Iris pigment epithelial cell (primary cell): ENCODE measurements around the gene NAGLU.
"Not testable (repeated sequence)": the region's sequence is repeated elsewhere in the genome, so short reads cannot be mapped to it uniquely, and the experiment has no call there.

ENCODE experiments used
- DNase-seq: peaks from one replicate; pipeline ENCODE4 v3.0.0-alpha.2; 2011; ENCODE audit warnings: low read depth

The NAGLU gene

DNA sequence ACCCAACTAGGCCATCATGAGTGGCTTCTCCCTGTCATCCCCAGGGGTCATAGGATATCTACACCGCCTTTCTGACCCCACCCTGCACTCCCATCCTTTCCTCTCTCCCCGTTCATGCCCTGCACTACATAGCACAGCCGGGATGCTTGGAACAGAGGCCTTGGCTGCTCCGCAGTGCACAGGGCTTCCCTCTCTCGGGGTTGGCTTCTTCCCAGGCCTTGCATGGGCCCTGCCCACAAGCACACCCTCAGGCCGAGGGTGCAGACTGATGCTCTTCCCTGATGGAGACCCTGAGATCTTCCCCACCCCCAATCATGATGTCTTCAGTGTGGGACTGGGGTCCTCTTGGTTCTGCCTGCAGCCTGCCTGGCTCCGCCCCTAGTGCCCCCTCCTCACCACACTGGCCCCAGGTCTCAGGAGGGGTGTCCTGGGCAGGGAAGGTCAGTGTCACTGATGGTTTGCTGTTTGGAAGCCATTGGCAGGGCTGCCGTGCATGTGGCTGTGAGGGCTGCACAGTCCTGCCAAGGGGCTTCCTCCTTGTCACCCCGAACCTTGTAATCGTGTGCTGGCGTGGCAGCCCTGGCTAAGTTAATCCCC lies 14.3 kb upstream of the NAGLU start:
- DNase-seq = no peak

DNA sequence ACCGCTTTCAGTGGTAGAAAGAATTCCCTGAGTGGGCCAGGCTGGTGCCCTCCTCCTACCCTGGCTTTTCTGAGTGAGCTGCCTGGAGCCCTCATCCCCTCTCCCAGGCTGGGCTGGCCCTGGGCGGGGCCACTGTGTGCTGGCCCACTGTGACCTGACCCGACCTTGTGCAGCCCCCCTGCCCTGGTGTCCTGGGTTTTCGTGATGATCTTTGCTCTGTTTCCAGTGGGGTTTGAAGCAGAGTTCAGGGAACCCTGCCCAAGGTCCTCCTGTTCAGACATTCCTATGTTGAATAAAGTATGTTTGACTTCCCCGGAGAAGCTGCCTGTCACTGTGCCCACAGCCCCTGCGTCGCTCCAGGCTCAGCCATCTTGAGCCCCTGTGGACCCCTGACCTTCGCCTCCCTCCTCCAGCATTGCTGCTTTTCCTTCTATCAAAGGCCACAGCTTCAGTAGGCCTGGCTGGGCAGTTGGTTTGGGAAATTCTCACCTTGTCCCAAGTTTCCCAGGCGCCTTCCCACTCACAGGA lies 13.7 kb upstream of the NAGLU start:
- DNase-seq = no peak

DNA sequence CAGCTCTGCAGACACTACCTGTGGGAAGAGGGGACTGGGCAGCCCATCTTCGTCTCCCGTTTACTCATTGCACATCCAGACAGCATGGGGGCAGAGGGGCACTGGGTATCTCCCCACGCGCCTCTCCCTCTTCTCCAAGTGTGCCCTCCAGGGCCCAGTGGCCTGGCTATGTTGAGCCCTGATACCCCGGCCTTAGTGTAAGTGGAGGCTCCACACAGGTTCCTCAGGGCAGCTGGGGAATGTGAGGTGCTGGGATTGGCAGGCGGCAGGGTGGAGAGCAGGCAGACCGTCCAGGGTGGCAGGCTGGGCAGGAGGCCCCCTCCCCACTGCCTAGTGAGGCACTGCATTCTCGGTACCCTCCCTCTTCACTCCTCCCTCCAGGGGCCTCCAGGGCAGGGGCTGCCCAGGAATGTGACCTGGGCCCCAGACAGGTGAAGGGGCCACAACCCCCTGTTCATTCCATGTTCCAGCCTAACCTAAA lies 13.2 kb upstream of the NAGLU start:
- no peak for DNase-seq

DNA sequence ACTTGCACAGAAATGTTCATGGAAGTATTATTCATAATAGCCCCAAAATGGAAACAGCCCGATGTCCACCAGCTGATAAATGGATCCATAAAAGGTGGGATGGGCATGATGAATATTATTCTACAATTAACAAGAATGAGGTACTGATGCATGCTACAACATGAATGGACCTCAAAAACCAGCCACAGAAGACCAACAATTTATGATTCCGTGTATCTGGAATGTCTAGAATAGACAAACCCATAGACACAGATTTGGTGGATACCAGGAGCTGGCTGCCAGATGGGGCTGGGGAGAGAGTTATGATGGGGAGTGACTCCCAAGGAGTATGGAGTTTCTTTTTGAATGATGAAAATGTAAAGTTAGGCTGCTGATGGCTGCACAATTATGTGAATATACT lies 10.8 kb upstream of the NAGLU start:
- peak; percentile 45 for DNase-seq

DNA sequence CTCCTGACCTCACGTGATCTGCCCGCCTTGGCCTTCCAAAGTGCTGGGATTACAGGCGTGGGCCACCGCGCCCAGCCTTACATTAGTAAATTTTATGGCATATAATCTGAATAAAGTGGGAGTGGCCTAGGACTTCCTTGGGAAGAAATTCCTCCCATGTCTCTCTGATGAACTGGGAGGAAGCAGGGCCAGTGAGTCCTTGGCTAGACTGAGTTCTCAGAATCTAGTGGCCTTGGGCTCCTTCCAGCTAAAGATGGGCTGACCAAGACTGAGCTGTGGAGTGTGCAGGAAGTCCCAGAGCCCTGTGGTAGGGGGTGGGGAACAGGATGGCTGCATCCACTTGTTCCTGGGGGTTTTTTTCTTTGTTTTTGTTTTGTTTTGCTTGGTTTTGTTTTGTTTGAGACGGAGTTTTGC lies 10.0 kb upstream of the NAGLU start:
- peak; percentile 45 for DNase-seq

DNA sequence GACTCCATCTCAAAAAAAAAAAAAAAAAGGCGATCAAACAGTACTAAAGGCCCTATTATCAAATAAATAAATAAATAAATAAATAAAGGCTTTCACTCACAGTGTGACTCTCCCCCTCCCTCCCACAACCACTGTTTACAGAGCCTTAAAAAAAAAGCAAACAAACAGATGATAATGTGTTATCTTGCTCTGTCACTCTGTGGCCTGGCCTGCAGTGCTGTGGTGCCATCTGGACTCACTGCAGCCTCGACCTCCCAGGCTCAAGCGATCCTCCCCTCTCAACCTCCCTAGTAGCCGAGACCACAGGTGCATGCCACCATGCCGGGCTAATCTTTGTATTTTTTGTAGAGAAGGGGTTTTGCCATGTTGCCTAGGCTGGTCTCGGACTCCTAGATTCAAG lies 8.1 kb upstream of the NAGLU start:
- DNase-seq = no peak

DNA sequence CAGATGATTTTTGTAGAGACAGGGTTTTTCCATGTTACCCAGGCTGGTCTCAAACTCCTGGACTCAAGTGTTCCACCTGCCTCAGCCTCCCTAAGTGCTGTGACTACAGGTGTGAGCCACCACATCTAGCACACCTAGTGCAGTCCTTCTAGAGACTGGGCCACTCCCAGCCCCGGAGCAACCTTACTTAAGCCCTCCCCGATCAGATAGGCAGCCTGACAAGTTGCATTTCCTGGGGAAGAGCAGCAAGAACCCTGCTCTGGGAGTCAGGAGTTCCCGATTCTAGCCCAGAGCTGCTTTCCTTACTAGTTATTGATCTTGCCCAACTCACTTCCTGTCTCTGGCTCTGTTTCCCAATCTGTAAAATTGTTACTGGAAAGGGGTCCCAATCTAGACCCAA lies 7.0 kb upstream of the NAGLU start:
- no peak for DNase-seq

DNA sequence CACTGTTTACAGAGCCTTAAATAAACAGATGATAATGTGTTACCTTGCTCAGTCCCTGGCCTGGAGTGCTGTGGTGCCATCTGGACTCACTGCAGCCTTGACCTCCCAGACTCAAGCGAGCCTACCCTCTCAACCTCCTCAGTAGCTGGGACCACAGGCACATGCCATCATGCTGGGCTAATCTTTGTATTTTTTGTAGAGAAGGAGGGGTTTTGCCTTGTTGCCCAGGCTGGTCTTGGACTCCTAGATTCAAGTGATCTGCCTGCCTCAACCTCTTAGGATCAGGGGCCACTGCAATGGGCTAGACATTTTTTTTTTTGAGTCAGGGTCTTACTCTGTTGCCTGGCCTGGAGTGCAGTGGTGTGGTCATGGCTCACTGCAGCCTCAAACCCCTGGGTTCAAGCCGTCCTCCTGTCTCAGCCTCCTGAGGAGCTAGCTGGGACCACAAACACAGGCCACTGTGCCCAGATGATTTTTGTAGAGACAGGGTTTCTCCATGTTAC lies 5.0 kb upstream of the NAGLU start:
- DNase-seq = no peak

DNA sequence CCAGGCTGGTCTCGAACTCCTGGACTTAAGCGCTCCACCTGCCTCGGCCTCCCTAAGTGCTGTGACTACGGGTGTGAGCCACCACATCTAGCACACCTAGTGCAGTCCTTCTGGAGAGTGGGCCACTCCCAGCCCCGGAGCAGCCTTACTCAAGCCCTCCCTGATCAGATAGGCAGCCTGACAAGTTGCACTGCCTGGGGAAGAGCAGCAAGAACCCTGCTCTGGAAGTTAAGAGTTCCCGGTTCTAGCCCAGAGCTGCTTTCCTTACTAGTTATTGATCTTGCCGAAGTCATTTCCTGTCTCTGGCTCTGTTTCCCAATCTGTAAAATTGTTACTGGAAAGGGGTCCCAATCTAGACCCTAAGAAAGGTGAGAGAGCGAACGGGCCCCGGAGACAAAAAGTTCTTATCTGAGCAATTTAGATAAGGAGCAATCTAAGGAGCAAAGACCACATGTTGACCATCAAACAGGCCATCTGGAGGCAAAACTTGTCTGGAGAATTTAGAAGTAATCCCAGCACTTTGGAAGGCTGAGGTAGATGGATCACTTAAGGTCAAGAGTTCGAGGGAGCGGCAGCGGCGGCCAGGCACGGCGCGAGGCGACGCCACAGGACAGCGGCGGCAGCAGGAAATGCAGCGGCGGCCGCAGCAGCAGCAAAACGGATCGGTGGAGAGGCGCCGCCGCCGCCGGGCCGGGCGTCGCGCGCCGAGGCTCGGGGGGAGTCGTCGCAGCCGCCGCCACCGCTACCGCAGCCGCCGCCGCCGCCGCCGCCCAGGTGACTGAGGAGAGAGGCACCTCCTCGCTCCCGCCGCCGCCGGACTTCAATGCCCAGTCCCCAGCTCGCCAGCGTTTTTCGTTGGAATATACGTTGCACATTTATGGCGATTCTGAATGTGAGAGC lies 4.3 kb upstream of the NAGLU start:
- DNase-seq = no peak

DNA sequence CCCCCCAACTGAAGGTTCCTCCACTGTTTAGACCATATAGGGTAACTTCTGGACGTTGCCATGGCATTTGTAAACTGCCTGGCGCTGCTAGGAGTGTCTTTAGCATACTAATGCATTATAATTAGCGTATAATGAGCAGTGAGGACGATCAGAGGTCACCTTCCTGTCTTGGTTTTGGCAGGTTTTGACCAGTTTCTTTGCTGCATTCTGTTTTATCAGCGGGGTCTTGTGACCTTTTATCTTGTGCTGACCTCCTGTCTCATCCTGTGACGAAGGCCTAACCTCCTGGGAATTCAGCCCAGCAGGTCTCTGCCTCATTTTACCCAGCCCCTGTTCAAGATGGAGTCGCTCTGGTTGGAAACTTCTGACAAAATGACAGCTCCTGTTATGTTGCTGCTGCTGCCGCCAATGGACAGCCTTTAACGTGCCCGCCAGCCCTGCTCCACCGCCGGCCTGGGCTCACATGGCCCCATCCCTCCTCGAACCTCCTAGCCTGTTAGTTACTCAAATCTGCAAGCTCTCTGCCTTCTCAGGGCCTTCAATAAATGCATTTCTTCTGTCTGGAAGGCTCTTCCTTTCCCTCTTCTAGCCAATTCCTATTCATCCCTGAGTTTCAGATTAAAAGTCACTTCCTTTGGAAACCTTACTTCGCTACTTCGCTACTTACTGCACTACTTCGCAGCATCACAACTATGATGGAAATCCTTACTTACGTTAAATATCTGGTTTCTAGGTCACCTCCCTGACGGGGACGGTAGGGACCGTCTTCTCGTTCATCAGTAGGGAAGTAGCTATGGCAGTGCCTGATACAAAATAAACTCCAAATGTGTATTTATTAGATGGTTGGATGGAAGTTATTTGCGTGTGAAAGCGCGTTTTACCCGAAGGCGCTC lies 640 bp upstream of the NAGLU start:
- no peak for DNase-seq

DNA sequence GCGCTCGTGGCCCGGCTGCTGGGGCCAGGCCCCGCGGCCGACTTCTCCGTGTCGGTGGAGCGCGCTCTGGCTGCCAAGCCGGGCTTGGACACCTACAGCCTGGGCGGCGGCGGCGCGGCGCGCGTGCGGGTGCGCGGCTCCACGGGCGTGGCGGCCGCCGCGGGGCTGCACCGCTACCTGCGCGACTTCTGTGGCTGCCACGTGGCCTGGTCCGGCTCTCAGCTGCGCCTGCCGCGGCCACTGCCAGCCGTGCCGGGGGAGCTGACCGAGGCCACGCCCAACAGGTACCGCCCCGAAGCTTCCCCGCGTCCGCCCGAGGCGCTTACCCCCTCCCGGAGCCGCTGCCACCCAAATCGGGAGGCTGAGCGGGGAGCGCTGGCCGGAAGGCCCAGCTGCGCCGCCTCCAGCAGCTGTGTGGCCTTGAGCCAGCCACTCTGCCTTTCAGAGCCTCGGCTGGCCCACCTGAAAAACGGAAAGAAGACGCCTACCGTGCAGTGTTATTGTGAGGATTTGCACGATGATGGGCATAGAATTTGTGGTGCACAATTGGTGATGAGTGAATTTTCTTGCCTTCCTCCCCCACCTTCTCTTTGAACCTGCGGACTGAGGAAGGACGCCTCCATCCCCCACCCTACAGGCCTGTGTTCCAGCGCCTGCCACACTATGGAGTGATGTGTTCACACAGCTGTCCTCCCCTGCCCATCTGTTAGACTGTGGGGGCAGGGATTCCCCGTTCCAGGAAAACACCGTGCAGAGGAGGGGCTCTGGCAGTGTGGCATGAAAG lies 523 bp downstream of the NAGLU start:
- peak; percentile 69 for DNase-seq

DNA sequence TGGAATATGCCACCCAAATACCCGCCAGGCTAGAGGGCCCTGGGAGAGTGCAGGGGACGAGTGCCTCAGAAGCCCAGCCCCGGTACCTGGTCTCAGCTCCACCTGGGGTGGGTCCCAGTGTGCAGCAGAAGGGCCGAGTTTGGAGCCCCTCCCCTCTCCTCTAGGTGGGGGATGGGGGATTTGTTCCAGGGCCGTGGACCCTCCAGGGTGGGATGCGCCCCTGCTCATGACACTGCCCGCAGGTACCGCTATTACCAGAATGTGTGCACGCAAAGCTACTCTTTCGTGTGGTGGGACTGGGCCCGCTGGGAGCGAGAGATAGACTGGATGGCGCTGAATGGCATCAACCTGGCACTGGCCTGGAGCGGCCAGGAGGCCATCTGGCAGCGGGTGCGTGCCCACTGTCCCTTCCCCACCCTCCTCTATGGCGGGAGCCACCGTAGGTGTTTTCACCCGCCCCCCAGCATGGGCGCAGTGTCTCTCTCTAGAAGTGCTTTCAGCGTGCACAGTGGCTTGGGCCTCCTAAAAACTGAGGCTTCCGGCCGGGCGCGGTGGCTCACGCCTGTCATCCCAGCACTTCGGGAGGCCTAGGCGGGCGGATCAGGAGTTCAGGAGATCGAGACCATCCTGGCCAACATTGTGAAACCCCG lies 1.2 kb downstream of the NAGLU start:
- DNase-seq = no peak

DNA sequence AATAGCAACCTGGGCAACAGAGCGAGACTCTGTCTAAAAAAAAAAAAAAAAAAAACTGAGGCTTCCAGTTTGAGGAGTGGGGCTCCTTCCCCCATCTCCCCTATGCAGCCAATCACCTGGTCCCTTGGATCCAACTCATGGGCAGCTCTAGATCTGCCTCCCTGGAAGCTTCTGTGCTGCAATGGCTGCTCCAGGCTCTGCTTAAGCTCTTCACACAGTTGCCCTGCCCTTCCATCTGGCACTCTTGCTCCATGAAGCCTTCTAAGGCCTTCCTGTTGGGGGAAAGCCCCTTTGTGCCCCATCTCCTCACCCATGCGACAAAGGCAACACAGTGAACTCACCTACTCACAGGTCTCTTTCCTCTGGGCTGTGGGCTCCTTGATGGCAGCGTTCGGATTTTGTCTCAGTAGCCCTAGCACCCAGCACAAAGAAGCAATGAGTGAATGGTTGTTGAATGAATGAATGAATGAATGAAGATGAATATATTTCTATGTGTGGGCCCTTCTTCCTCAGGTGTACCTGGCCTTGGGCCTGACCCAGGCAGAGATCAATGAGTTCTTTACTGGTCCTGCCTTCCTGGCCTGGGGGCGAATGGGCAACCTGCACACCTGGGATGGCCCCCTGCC lies 1.9 kb downstream of the NAGLU start:
- DNase-seq = no peak

DNA sequence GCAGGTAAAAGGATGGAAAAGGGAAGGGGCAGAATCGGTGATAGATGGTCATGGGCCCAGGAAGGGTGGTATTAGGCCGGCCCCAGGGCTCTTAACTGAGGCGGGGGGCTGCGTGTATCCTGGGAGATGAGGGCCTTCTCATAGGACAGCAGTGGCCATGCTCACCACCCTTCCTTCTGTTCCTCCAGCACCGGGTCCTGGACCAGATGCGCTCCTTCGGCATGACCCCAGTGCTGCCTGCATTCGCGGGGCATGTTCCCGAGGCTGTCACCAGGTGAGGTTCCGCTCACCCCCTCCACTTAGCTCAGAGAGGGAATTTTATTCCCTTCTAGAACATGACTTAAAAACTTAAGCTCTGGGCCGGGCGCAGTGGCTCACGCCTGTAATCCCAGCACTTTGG lies 2.4 kb downstream of the NAGLU start:
- no peak for DNase-seq

DNA sequence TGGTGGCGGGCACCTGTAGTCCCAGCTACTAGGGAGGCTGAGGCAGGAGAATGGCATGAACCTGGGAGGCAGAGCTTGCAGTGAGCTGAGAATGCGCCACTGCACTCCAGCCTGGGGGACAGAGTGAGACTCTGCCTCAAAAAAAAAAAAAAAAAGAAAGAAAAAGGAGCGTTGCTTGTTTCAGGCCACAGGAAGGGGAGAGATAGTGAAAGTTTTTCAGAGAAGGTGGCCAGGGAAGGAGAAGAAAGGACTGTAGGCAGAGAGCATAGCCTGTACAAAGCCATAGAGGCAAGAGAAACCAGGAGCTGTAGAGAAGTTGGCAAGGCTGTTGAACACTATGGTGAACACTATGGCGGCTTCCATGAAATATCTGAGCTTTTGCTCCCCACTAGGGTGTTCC lies 4.5 kb downstream of the NAGLU start:
- DNase-seq = not testable (repeated sequence)

DNA sequence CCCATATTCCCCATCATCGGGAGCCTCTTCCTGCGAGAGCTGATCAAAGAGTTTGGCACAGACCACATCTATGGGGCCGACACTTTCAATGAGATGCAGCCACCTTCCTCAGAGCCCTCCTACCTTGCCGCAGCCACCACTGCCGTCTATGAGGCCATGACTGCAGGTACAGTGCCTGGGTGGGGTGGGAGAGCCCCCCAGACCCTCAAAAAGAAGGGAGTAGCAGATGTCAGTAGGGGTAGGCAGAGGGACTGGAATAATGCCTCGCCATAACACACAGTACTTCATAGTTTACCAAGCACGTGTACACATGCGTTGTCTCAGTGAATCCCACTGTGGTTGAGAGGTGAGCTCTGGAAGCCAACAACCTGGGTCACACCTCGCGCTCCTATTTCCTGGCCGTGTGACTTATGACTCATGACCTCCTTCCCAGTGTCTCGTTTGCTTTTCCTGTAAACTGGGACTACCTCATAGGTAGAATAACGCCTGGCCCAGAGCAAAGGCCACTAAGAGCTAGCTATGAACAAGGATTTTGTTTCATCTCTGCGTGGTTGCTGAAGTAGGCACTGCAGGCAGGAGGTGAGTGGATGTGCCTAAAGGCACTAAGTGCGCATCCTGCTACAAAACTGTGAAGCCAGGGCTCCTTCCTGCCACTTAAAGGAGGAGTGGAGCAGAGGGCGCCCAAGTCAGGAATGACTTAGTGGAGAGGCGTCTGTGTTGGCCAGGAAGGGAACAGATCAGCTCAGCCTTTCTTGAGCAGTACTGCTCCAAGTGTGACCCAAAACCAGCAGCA lies 5.2 kb downstream of the NAGLU start:
- DNase-seq = no peak

DNA sequence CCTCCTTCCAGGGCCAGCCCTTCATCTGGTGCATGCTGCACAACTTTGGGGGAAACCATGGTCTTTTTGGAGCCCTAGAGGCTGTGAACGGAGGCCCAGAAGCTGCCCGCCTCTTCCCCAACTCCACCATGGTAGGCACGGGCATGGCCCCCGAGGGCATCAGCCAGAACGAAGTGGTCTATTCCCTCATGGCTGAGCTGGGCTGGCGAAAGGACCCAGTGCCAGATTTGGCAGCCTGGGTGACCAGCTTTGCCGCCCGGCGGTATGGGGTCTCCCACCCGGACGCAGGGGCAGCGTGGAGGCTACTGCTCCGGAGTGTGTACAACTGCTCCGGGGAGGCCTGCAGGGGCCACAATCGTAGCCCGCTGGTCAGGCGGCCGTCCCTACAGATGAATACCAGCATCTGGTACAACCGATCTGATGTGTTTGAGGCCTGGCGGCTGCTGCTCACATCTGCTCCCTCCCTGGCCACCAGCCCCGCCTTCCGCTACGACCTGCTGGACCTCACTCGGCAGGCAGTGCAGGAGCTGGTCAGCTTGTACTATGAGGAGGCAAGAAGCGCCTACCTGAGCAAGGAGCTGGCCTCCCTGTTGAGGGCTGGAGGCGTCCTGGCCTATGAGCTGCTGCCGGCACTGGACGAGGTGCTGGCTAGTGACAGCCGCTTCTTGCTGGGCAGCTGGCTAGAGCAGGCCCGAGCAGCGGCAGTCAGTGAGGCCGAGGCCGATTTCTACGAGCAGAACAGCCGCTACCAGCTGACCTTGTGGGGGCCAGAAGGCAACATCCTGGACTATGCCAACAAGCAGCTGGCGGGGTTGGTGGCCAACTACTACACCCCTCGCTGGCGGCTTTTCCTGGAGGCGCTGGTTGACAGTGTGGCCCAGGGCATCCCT lies 7.4 kb downstream of the NAGLU start:
- DNase-seq = no peak

DNA sequence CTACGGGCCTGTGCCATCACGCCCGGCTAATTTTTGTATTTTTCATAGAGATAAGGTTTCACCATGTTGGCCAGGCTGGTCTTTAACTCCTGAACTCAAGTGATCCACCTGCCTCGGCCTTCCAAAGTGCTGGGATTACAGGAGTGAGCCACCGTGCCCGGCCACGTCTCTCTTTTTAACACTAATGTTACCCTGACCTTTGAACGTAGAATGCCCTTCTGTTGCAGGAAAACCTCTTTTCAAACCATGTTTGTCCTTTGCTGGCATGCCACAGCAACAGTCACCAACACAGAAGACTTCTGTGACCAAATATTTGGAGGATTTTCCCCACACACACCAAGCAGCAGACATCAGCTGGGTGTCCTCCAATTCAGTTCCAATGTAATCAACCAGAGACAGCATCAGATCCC lies 8.8 kb downstream of the NAGLU start:
- DNase-seq = no peak
